Liver (tissue), 9 donors: ENCODE data around the gene FAM110A. TPM values are rescaled to one million over a fixed set of nuclear protein-coding genes. Genes with fewer than 3 reads are reported as not detected.

Experiments used
- DNase-seq: peaks from one replicate; pipeline ENCODE4 v3.0.0-alpha.2; 2017; ENCODE audit warnings: low spot score
- H3K27ac ChIP-seq, 2 donors: one replicate each; pipeline ENCODE4 v1.7.0; 2013; ENCODE audit warnings: inconsistent platforms in 2 of 2, low read length in 2 of 2, control low read depth in 1 of 2, low read depth in 1 of 2, mild to moderate bottlenecking in 1 of 2
- H3K27me3 ChIP-seq, 4 donors: one replicate each; pipeline versions ENCODE4 v1.6.1 to v1.7.0; 2013; ENCODE audit warnings: low read length in 3 of 4, inconsistent platforms in 1 of 4, mild to moderate bottlenecking in 1 of 4, moderate library complexity in 1 of 4; ENCODE audit not compliant: control insufficient read depth in 4 of 4, insufficient read depth in 4 of 4
- H3K36me3 ChIP-seq, 4 donors: one replicate each; pipeline versions ENCODE4 v1.6.1 to v1.7.0; 2013; ENCODE audit warnings: low read length in 3 of 4, mild to moderate bottlenecking in 3 of 4, low read depth in 1 of 4, moderate library complexity in 1 of 4; ENCODE audit not compliant: control insufficient read depth in 4 of 4, insufficient read depth in 3 of 4
- H3K4me1 ChIP-seq, 4 donors: one replicate each; pipeline versions ENCODE4 v1.6.1 to v1.7.0; 2013; ENCODE audit warnings: low read length in 3 of 4, mild to moderate bottlenecking in 3 of 4, moderate library complexity in 1 of 4; ENCODE audit not compliant: control insufficient read depth in 4 of 4, insufficient read depth in 4 of 4
- H3K4me3 ChIP-seq, 3 donors: one replicate each; pipeline versions ENCODE4 v1.6.1 to v1.7.0; 2013; ENCODE audit warnings: low read length in 3 of 3, control low read depth in 1 of 3, low read depth in 1 of 3, mild to moderate bottlenecking in 1 of 3
- H3K9ac ChIP-seq, 2 donors: one replicate each; pipeline ENCODE4 v1.7.0; 2013; ENCODE audit warnings: low read length in 2 of 2, mild to moderate bottlenecking in 2 of 2, moderate library complexity in 2 of 2, control low read depth in 1 of 2, low read depth in 1 of 2
- H3K9me3 ChIP-seq, 4 donors: one replicate each; pipeline versions ENCODE4 v1.6.1 to v1.7.0; 2013; ENCODE audit warnings: low read length in 3 of 4; ENCODE audit not compliant: control insufficient read depth in 4 of 4
- CTCF ChIP-seq: fragments of 150-350 bp; IDR thresholded peaks from 2 replicates; pipeline ENCODE4 v1.5.1; 2017; ENCODE audit warnings: improper control_type of control experiment, low read depth, low read length; ENCODE audit not compliant: missing input control
- EGR1 ChIP-seq, 2 donors: IDR thresholded peaks; 2 replicates each; pipeline ENCODE4 v1.6.1; 2016 to 2018; ENCODE audit warnings: antibody characterized with exemption in 2 of 2, low read depth in 2 of 2
- FOXA1 ChIP-seq: IDR thresholded peaks from 2 replicates; pipeline ENCODE4 v1.6.1; 2016; ENCODE audit warnings: antibody characterized with exemption
- FOXA2 ChIP-seq: IDR thresholded peaks from 2 replicates; pipeline ENCODE4 v1.6.1; 2016; ENCODE audit warnings: antibody characterized with exemption
- HNF4A ChIP-seq, 2 donors: conservative IDR thresholded peaks; 2 replicates each; pipeline ENCODE4 v1.6.1; 2016; ENCODE audit warnings: antibody characterized with exemption in 2 of 2, mild to moderate bottlenecking in 2 of 2
- HNF4G ChIP-seq: IDR thresholded peaks from 2 replicates; pipeline ENCODE4 v1.6.1; 2016; ENCODE audit warnings: antibody characterized with exemption
- NR2F2 ChIP-seq: IDR thresholded peaks from 2 replicates; pipeline ENCODE4 v1.6.1; 2016; ENCODE audit warnings: antibody characterized with exemption
- RAD21 ChIP-seq, 2 donors: IDR thresholded peaks; 2 replicates each; pipeline ENCODE4 v1.6.1; 2016; ENCODE audit warnings: antibody characterized with exemption in 2 of 2, mild to moderate bottlenecking in 2 of 2
- REST ChIP-seq: IDR thresholded peaks from 2 replicates; pipeline ENCODE4 v1.6.1; 2016; ENCODE audit warnings: antibody characterized with exemption, mild to moderate bottlenecking
- SP1 ChIP-seq: IDR thresholded peaks from 2 replicates; pipeline ENCODE4 v1.6.1; 2018; ENCODE audit warnings: antibody characterized with exemption, mild to moderate bottlenecking
- WGBS: extraction: QIAGEN DNeasy Blood & Tissue Kit; methylation state at CpG from one replicate; pipeline ENCODE4 v1.1.7; 2013; 5-methylcytosine and 5-hydroxymethylcytosine counted together
- polyA plus RNA-seq, 2 donors: library from polyadenylated mRNA; stranded (reverse) in 1 of 2; unstranded in 1 of 2; fragments of 200-250 nt in 1 of 2; fragments of >200 nt in 1 of 2; fragmentation: Nextera tagmentation in 1 of 2; extraction: Ambion mirVana in 1 of 2; gene quantifications; one replicate each; pipeline versions ENCODE4 v1.2.1 to v1.2.3, GENCODE V29; 2013 to 2015
- total RNA-seq, 2 donors: library from RNA; depleted of rRNA; stranded (reverse); fragments of >200 nt; gene quantifications; one replicate each; pipeline ENCODE4 v1.2.3, GENCODE V29; 2014
- donor health status: healthy.
- donor health status: healthy.
- donor health status: healthy.
- donor health status: healthy.
- donor health status: healthy.

Gene FAM110A
- total and polyA plus RNA-seq, 4 donors: 1.2 to 6.7 (median 2.0) TPM

GRCh38 chr20:815914-816606, 17.5 kb upstream of the FAM110A start:
- TF ChIP-seq CTCF (peak; percentile 99), REST (no peak), RAD21 (IDR thresholded peaks at IDR 0.05) (peak; percentile 89 to 94)
- peak; percentile 68 for DNase-seq
- Histone ChIP-seq H3K4me3 (no peak overlapping the region), H3K36me3 (no peaks in the 10 kb centered on the region), H3K4me1 (no peaks in the 10 kb centered on the region), H3K9me3 (no peaks in the 10 kb centered on the region), H3K27ac (no peak overlapping the region), H3K9ac (no peak overlapping the region), H3K27me3 (no peaks in the 10 kb centered on the region)
- WGBS: 32% methylated on average over 13 of the region's 13 CpGs

- DNase-seq: no peak
- TF ChIP-seq HNF4A (conservative IDR thresholded peaks at IDR 0.05): no peak
- 82% methylated on average over 17 of the region's 17 CpGs for WGBS
- no peaks in the 10 kb centered on the region for H3K4me1 ChIP-seq
- H3K36me3 ChIP-seq: no peaks in the 10 kb centered on the region
- H3K9me3 ChIP-seq: no peaks in the 10 kb centered on the region
- no peak overlapping the region for H3K9ac ChIP-seq
- H3K27ac ChIP-seq: no peak overlapping the region
- no peaks in the 10 kb centered on the region for H3K27me3 ChIP-seq
- H3K4me3 ChIP-seq: no peak overlapping the region
Observed at GRCh38 chr20:818001-818664, 15.4 kb upstream of the FAM110A start.

- TF ChIP-seq FOXA1: no peak
- no peak for TF ChIP-seq FOXA2
- no peak for TF ChIP-seq HNF4A (conservative IDR thresholded peaks at IDR 0.05)
- no peak for TF ChIP-seq EGR1 (IDR thresholded peaks at IDR 0.05; ENCODE audit: low read depth in 2 of 2)
- no peak for TF ChIP-seq SP1
- TF ChIP-seq HNF4G: no peak
- TF ChIP-seq NR2F2: no peak
- no peak for TF ChIP-seq REST
Observed at GRCh38 chr20:819680-820322, 13.7 kb upstream of the FAM110A start.

More at GRCh38 chr20:819680-820322, 13.7 kb upstream of the FAM110A start:
- H3K9me3 ChIP-seq: no peaks in the 10 kb centered on the region
- no peak overlapping the region for H3K9ac ChIP-seq
- no peaks in the 10 kb centered on the region for H3K36me3 ChIP-seq
- 90% methylated on average over 8 of the region's 8 CpGs for WGBS
- no peak overlapping the region for H3K4me3 ChIP-seq
- no peak for DNase-seq
- H3K27ac ChIP-seq: no peak overlapping the region
- no peaks in the 10 kb centered on the region for H3K4me1 ChIP-seq
- no peaks in the 10 kb centered on the region for H3K27me3 ChIP-seq
